ENCODE measurements around the gene PHF19.
A peak's percentile ranks its signal among the peaks of the same experiment; 100 is the strongest.

The PHF19 gene

DNA sequence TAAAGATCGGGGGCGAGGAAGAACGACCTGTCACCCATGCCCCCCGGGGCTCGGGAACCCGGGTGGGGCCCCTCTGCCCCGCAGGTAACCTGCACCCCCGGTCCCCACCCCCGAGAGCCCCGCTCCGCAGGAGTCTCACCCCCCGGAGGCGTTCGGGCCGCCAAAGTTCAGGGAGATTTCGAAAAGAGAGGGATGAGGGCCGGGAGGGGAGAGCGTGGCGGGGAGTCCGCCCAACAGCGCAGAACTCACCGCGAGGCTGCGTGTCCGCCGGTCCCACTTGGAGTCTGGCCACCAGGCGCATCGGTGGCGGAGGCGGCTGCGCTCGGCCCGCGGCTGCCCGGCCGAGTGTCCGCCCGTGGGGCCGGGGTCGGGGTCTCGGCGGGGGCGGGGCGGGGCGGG, at the start of gene PHF19:
Gene PHF19, minus strand, starts transcription at position 347 of the 399 bp plus-strand sequence. CDS start 2,447 bp downstream, outside the sequence.
- peak in 1 of 3 donors; percentile 50 for DNase-seq (ENCODE audit: low read depth in 2 of 3, low spot score in 1 of 3)

DNA sequence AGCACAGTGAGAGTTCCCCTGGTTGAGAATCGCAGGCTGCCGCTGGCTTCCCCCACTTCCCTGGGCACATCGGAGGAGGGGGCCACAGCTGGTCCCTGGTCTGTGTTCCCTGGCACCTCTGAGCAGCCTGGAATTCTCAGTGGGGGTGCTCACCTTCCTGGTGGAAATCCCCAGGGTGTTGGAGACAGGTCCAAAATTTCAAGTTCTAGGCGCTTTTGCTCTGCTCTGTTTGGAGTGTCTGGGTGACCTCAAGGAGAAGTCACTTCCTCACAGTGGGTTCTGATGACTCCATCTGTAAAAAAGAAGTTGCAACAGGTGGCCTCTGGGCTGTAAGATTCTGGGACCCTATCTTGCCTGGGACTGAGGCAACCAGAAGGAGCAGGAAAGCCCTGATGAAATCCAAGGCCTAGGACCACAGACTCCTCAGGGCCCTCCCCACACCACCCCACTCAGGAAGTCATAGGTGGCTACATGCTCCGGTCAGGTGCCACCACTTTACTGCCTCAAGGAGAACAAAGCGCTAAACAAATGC, 49.5 kb upstream of the PHF19 start, which contains the start of gene TRAF1:
Gene TRAF1, minus strand, starts transcription at position 400 of the 532 bp plus-strand sequence. CDS start 721 bp downstream, outside the sequence.
- no peak for DNase-seq (ENCODE audit: low read depth in 2 of 3, low spot score in 1 of 3)

DNA sequence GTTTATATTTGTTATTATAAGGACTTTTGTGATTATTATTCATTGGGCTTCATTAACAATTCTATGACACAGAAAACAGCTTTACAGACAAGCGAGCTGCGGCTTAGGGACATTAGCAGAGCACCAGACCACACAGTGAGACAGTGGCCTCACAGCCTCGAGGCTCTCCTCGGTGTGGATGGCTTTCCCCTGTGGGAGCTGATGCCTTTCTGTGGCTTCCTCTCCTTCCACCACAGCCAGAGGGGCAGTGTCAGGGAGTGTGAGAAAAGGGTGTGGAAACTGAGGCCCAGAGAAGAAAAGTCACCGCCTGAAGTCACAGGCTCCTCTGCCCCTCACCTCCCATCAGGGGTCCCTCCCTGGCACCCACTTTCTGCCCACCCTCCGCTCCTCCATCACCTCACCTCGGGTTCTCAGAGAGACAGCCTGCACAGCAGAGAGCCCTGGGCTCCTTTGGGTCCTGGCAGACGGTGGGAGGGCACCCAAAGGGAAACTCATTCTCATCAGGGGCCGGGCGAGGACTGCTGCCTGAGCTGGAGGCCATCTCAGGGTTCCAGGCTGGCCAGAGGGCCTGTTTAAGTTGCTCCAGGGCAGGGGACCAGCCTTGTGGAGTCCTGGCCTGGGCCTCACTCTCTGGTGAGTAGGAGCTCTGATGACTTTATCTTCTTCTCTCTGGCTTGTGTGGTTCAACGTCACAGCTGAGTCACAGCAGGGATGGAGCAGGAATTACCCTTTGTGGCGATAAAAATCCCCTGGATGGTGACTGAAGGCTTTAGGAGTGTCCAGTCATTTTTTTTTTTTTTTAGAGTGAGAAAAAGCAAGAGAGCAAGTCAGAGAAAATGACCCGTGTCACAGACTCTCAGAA, 48.8 kb upstream of the PHF19 start:
- peak; percentile 79 to 86 (median 81) for DNase-seq (ENCODE audit: low read depth in 2 of 3, low spot score in 1 of 3)

DNA sequence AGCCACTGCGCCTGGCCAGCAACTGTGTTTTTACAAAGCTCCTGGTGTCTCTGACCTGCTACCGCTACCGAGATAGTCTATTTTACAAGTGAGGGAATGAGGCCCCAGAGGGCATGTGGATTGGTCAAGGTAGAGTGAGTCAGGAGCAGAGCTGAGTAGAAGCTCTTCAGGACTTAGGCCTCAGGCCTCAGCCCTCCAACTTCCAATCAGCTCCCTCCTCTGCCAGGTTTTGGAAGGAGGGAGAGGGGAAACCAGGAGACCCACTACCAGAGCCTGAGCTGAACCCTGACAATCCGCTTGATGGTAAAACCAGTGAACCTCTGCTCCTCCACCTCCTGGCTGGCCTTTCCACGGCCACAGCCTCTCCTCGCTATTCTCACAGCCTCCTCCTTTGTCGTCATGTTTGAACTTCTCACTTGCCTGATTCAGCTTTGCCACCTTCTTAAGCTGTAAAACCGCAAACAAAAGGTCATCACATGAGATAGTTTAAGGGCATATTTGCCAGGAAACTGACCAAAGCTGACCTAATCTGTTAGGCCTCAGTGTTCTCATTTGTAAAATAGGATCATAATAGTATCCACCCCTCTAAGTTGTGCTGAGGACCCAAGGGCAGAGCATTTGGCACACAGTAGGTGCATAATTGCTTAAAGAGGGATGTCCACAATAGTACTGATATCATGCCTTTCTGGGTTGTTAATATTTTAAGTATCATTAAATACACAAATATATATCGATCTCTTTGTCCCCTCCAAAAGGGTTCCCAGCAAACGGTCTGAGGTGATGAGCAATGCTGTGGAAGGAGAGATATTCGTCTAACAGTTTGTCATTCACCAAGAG, 47.9 kb upstream of the PHF19 start:
- no peak for DNase-seq (ENCODE audit: low read depth in 2 of 3, low spot score in 1 of 3)

DNA sequence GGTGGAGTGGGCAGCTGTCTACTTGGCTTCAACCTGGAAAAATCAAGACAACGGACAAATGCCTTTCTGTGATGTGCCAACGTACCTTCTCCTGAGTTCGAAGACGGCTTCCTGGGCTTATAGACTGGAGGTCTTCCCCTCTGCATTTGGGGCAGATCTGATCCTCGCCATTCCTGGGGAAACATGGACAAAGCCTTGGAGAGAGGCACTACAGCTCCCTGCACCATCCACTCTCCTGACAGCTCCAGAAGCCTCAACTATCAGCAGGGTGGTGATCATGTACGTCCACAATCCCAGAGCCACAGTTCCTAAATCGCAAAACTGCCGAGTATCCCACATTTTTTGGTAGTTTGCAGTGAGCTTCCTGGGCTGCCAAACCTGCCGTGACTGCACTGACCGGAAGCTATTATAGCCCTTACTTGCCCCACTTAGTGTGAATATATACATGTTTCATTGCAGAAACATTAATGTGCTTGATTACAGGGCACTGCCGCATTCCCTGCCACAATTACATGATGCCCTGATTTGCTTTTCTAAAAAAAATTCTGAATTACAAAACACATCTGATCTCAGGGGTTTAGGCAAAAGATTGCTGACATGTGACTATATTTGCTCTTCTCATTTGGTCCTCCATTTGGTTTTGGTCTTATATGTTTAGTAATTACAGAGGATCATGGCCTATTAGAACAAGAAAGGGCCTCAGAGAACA, 46.8 kb upstream of the PHF19 start:
- DNase-seq (ENCODE audit: low read depth in 2 of 3, low spot score in 1 of 3) = no peak

DNA sequence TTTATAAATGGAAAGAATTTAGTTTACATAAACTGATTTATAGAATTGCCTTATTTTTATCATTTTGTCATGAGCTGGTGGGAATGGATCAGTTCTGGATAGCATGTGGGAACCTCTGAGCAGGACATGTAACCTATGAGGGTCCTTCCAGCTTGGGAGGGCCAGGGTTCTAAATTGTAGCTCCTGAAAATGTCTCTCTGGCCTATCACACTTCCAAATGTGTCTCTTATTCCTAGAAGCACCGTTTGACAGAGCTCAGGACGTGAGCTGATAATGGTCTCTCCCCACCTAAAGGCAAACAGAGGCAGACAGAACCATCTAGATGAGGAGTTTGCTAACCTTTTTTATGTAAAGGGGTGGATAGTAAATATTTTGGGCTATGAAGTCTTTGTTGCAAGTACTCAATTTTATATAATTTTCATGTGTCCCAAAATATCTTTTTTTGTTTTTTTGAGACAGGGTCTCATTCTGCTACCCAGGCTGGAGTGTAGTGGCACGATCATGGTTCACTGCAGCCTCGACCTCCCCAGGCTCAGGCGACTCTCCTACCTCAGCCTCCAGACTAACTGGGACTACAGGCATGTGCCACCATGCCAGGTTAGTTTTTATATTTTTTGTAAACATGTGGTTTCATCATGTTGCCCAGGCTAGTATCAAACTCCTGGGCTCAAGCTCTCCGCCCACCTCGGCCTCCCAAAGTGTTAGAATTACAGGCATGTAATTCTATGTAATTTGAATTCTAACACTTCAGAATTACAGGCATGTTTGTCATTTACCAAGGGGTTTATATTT, 45.6 kb upstream of the PHF19 start:
- no peak for DNase-seq (ENCODE audit: low read depth in 2 of 3, low spot score in 1 of 3)

DNA sequence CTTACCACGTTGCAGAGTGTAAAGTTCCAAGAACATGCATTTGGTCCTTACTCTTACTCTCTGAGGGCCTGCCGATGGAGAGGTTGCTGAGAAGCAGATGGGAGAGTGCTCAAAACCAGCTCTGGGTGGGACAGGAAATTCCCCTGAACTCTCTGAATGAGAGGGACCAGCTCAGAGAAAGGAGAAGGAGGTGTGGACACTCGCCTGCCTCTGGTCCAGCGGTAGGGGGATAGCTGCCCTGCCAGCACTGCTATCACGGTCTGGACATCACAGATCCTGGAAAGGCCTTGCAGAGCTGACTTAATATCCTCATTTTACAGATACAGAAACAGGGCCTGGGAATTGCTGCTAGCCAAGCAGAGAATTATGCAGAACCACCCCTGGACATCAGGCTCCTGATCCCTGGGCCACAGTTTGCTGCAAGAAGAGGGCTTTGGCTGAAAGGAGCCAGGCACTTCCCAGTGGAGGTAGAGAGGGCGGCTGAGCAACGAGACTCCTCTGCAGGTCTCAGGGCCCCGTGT, 44.7 kb upstream of the PHF19 start:
- DNase-seq (ENCODE audit: low read depth in 2 of 3, low spot score in 1 of 3) = no peak

DNA sequence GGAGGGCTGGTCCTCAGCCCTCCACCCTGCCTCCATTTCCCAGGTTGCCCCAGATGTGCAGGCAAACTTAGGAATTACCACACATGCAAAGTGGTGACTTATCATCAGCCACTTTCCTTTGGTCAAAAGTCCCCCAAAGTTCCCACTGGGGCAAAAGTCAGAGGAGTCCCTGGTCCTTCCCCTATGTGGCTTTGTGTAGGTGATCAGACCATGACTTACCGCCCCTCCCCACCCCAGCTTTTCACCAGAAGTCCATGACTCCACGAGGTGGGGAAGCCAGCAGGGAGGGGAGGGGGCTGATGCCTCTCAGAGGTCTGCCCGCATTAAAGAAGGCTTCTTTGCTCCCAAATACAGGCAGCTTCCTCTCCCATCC, 43.8 kb upstream of the PHF19 start:
- no peak for DNase-seq (ENCODE audit: low read depth in 2 of 3, low spot score in 1 of 3)

DNA sequence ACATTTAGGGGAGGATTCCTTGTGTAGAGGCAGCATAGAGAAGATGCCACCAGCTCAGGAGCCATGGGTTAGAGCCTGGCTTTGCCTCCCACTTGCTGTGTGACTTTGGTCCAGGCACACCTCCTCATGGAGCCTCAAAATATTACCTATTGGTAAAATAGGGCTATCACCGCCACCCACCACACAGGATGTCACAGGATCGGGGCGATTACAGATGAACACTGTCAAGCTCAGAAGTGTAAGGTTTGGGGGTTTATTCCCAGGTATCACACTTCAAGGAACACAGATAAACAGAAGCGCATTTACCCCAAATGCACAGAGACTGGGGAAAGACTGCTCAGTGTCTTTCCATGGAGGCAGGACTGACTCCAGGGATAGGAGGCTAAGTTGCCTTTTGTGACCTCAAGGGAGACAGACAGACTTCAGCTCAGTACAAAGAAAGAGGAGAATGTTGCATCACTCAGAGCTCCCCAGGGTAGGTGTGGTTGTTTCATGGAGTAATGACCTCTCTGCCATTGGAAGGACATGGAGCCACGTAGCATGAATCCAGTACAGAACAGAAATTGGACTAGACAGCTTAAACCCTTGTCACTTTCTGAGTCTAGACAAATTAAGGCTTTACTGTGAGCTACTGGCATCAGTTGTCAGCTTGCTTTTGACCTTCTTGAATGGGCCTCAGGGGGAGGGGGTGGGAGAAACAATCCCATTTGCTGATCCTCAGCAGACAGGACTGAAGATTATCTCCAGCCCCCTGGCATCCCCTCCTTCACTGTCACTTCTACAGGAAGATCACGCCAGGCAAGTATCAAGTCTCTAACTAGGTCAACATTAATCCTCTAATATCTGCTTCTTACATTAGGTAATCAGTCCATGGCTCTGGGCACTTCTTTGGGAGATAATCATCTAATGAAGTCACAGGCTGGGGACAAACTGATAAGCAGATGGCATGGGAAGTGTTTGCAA, 43.1 kb upstream of the PHF19 start:
- no peak for DNase-seq (ENCODE audit: low read depth in 2 of 3, low spot score in 1 of 3)

DNA sequence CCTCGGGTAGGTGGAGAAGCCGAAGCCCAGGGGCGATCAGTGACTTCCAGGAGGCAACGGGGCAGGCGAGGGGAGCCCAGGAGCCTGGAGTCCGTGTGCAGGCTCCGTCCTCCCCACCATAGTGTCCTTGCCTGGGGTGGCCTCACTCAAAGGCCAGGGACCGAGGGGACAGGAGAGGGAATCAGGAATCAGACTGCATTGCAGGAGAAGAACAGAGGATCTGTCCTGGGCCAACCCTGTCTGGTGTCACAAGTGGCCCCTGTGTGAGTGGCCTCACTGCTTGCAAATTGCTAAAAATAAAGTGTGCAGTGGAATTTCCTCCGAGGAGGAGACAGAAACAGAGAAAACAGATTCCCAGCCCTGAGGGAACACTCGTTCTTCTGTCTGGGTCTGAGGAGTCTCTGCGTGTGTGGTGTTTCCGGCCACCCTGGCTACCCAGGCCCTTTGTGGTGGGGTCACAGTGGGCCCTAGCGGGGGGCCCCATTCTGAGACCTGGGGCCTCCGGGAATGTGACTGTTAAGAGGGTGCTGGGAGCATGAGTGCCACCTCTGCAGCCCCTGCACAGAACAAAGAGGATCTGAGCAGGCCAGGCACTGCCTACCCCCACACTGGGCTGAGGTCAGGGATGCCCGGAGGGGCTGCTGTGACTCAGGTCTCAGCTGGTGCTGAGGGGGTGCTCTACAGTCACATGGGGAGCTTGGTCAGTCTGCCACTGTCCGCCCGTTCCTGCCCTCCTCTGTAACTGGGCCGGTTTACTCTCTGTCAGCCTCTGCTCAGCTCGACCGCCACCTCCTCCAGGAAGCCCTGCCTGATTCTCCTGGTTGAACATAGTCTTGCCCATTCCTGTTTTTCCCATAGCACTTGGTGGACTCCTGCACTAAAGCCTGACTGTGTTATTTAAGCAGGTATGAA, 42.2 kb upstream of the PHF19 start:
- no peak for DNase-seq (ENCODE audit: low read depth in 2 of 3, low spot score in 1 of 3)

DNA sequence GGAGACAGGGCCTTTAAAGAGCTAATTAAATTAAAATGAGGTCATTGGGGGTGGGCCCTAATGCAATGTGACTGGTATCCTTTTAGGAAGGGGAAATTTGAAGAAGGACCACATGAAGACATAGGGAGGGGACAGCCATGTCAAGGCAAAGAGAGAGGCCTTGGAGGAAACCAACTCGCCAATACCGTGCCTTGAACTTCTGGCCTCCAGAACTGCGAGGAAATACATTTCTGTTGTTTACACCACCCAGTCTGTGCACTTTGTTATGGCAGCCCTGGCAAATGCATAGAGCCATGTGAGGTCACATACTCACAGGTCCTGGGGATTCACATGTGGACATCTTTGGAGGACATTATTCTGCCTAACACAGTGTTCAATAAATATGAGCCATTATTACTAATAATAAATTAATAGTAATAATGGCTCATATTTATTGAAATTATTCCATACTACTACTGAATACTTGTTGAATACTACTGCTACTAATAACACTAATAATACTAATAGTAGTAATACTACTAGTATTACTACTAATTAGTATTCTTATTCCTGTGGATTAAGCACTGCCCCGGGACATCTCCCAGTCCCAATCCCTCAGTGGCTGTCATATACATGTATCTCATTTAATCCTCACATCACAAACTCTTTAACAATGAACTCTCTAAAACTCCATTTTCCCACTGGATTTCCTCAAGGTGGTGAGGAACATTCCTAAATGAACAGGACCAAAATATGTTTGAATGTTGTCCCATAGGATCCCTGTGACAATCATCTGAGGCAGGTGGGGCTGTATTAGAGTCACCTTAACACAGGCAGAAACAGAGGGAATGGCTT, 41.2 kb upstream of the PHF19 start:
- DNase-seq (ENCODE audit: low read depth in 2 of 3, low spot score in 1 of 3) = no peak

DNA sequence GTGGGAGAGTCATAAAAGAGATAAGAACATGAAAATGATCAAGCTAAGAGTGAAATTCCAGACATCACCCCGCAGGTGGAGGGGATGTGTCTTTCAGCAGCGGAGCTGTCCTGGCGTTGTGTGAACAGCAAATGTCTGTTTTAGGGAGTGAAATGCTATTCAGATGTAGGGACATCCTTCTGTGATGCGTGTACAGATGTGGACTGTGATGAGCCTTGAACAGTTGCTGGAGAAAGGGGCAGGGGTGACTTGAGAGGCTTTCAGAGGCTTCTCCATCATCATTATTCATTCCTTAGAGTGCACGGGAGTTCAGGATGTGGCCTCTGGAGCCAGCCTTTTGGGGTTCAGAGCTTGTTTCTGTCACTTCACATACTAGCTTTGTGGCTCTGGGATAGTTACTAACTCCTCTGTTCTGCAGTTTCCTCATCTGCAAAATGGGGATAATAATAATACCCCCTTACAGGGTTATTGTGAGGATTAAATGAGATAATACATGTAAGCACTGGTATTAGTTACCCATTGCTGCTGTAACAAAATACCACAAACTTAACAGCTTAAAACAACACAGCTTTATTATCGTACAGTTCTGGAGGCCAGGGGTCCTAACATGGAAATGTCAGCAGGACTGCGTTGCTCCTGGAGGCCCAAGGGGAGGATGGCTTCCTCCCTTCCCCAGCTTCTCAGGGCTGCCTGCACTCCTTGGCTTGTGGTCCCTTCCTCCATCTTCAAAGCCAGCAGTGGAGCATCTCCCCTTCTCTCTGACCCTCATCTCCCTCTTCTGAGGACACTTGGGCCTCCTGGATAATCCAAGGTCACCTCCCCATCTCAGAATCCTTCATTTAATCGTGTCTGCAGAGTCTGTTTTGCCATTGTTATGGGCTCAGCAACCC, 40.2 kb upstream of the PHF19 start:
- DNase-seq (ENCODE audit: low read depth in 2 of 3, low spot score in 1 of 3) = no peak

DNA sequence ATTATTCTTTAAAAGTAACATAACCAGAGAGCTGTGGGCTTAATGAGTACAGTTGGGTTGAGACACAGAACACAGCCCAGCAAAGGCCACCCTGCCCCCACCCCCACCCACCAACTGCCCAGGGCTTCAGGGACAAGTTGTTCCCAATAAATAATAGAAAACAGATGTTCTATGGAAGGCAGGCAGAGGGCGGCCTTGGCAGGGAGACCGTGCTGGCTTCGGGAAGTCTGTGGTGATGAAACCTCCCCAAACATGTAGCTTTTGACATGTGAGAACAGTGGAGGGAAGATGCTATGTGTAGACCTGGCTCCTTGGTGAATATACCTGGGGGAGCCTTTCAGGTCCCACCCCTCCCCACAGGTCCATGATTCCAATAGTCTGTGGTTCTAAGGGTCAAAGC, 39.6 kb upstream of the PHF19 start:
- DNase-seq (ENCODE audit: low read depth in 2 of 3, low spot score in 1 of 3) = no peak

DNA sequence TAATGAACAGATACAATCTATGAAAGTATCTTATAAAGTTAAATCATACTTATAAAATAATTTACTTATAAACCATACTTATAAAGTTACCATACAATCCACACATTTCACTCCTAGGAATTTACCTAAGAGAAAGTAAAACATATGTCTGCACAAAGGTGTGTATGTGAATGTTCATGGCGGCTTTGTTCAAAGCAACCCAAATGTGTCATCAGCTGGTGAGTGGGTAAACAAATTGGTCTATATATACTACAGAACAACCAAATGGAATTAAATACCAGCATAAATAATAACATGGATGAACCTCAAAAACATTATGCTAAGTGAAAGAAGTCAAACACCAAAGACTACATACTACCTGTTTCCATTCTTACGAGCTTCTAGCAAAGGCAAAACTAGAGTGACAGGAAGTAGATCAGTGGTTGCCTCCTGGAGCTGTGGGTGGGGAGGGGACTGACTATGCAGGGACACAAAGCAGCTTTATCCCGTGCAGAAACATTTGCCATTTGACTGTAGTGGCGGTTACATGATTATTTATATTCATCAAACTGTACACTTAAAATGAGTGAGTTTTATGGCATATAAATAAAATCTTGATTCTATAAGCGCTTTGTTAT, 39.0 kb upstream of the PHF19 start:
- no peak for DNase-seq (ENCODE audit: low read depth in 2 of 3, low spot score in 1 of 3)

DNA sequence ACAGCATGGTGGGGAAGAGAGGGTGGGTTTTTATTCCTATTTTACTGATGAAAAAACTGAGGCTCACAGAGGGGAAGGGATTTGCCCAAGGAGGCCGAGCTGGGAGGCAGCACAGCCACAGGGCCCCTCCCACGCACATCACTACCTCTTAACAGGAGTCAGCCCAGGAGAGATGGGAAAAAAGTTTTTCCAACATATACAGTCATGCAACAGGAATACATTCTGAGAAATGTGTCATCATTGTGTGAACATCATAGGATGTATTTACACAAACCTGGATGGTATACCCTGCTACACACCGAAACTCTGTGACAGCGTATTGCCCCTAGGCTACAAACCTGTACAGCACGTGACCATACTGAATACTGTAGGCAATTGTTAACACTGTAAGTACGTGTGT, 38.0 kb upstream of the PHF19 start:
- no peak for DNase-seq (ENCODE audit: low read depth in 2 of 3, low spot score in 1 of 3)

DNA sequence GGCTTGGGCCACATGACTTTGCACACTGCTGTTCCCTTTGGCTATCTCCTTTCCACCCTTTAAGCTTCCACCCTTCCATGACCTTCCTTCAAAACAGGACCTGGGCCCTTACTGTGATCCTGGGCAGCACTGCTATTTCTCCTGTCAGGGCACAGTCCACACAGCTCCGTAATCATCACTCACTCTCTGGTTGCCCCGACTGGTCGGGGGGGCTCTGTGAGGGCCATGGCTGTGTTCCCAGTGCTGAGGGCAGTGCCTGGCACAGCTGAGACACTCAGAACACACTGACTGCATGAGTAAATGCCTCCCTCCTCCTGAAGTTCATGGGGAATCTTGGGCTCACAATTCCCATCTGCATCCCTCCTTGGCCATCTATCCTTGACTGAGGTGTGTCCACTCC, 37.4 kb upstream of the PHF19 start:
- DNase-seq (ENCODE audit: low read depth in 2 of 3, low spot score in 1 of 3) = no peak
